Karpas-422 (cell line): Measurements from ENCODE around the gene PATJ. TPM values are rescaled to one million over a fixed set of nuclear protein-coding genes. Genes with fewer than 3 reads are reported as not detected.
"Not testable (repeated sequence)": the region's sequence is repeated elsewhere in the genome, so short reads cannot be mapped to it uniquely, and the experiment has no call there.

ENCODE experiments used
- DNase-seq: peaks from one replicate; pipeline ENCODE4 v3.0.0-alpha.2; 2015
- H2AFZ ChIP-seq: fragments of 200-600 bp; sonication (generic); 2 replicates; pipeline ENCODE4 v1.6.1; 2014; ENCODE audit warnings: antibody characterized with exemption, low read length, mixed read lengths
- H3K27ac ChIP-seq: fragments of 200-600 bp; sonication (generic); 2 replicates; pipeline ENCODE4 v1.5.1; 2014; ENCODE audit warnings: mild to moderate bottlenecking, low read length, moderate library complexity
- H3K27me3 ChIP-seq: fragments of 200-600 bp; sonication (generic); 2 replicates; pipeline ENCODE4 v1.6.1; 2014; ENCODE audit warnings: low read length, mixed read lengths
- H3K36me3 ChIP-seq: fragments of 200-600 bp; sonication (generic); 2 replicates; pipeline ENCODE4 v1.6.1; 2014; ENCODE audit warnings: low read length, mixed read lengths; ENCODE audit not compliant: insufficient read depth
- H3K4me1 ChIP-seq: fragments of 200-600 bp; sonication (generic); 2 replicates; pipeline ENCODE4 v1.6.1; 2014; ENCODE audit warnings: mild to moderate bottlenecking, low read length, mixed read lengths
- H3K4me2 ChIP-seq: fragments of 200-600 bp; sonication (generic); 2 replicates; pipeline ENCODE4 v1.6.1; 2014; ENCODE audit warnings: low read length, low read depth, mild to moderate bottlenecking; ENCODE audit not compliant: poor library complexity, severe bottlenecking
- H3K4me3 ChIP-seq: fragments of 200-600 bp; sonication (generic); 2 replicates; pipeline ENCODE4 v1.5.1; 2014; ENCODE audit warnings: mild to moderate bottlenecking, antibody characterized with exemption, low read length, mixed read lengths
- H3K79me2 ChIP-seq: fragments of 200-600 bp; sonication (generic); 2 replicates; pipeline ENCODE4 v1.6.1; 2014; ENCODE audit warnings: mild to moderate bottlenecking, low read length, mixed read lengths
- H3K9ac ChIP-seq: fragments of 200-600 bp; sonication (generic); 2 replicates; pipeline ENCODE4 v1.6.0; 2014; ENCODE audit warnings: low read length
- H3K9me2 ChIP-seq: fragments of 200-600 bp; sonication (generic), shearing (Covaris generic); replicated peaks from 2 replicates; pipeline ENCODE4 v1.6.0; 2014; ENCODE audit warnings: mild to moderate bottlenecking, low read length, moderate library complexity; ENCODE audit not compliant: insufficient read depth
- H3K9me3 ChIP-seq: fragments of 300-700, 200-600 bp; sonication (generic); 2 replicates; pipeline ENCODE4 v1.6.1; 2014; ENCODE audit warnings: low read length, mixed read lengths
- H4K20me1 ChIP-seq: fragments of 200-600 bp; sonication (generic); 2 replicates; pipeline ENCODE4 v1.6.1; 2014; ENCODE audit warnings: mild to moderate bottlenecking, antibody characterized with exemption, low read length, low read depth; ENCODE audit not compliant: insufficient read depth
- total RNA-seq: library from RNA; depleted of rRNA; stranded (reverse); fragments of >200 nt; shearing (Covaris generic); gene quantifications from 2 replicates; pipeline ENCODE4 v1.2.3, GENCODE V29; 2014; ENCODE audit warnings: low replicate concordance

The PATJ gene
- total RNA-seq, 1 experiment from 2014 or later: not detected

DNA sequence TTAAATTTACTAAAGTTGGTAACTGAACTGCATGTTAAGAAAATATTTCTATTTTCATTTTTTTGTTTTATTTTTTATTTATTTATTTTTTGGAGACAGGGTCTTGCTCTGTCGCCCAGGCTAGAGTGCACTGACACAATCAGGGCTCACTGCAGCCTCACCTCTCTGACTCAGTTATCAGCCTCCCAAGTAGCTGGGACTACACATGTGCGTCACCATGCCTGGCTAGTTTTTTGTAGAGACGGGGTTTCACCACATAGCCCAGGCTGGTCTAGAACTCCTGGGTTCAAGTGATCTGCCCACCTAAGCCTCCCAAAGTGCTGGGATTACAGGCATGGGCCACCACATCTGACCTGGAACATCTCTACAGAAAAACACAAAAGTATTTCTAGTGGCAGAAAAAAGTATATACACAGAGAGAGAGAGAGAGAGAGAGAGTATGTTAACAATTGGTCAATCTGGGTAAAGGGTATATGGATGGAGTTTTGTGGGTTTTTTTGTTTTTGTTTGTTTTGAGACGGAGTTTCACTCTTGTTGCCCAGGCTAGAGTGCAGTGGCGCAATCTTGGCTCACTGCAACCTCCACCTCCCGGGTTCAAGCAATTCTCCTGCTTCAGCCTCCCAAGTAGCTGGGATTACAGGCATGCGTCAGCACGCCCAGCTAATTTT lies 23.1 kb upstream of the PATJ start:
- not testable (repeated sequence) for H4K20me1 ChIP-seq, H2AFZ ChIP-seq, H3K36me3 ChIP-seq, H3K4me3 ChIP-seq, H3K27ac ChIP-seq, H3K9me2 ChIP-seq, DNase-seq, H3K9me3 ChIP-seq, H3K9ac ChIP-seq, H3K27me3 ChIP-seq, H3K4me2 ChIP-seq
- Histone ChIP-seq H3K79me2 (peaks cover 90% of the 10 kb centered on the region), H3K4me1 (peaks cover 13% of the 10 kb centered on the region)

DNA sequence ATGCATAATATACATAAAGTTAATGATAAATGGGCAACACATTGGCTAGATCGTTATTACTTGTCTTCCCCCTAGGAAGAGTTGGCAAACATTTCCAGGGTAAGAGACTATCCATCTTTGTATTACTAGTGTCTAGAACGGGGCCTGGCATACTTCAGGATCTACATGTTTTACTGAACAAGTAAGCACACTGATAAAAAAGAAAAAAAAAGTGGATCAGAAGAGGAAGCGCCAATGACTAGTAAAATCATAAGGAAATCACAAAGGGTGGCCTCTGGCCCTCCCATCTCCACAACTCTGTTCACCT lies 17.8 kb upstream of the PATJ start:
- Histone ChIP-seq H3K4me3 (peak overlapping the region; percentile 96), H2AFZ (peak overlapping the region; percentile 96), H3K4me2 (peak overlapping the region; percentile 96), H3K9ac (peak overlapping the region; percentile 95), H3K27ac (peak overlapping the region; percentile 55), H3K79me2 (peaks cover 53% of the 10 kb centered on the region), H4K20me1 (no peaks in the 10 kb centered on the region), H3K9me2 (no peaks in the 10 kb centered on the region), H3K9me3 (no peaks in the 10 kb centered on the region), H3K4me1 (peaks cover 24% of the 10 kb centered on the region), H3K36me3 (peaks cover 3% of the 10 kb centered on the region; the same call in 1 of the 2 replicates), H3K27me3 (no peaks in the 10 kb centered on the region)
- DNase-seq: peak; percentile 49

DNA sequence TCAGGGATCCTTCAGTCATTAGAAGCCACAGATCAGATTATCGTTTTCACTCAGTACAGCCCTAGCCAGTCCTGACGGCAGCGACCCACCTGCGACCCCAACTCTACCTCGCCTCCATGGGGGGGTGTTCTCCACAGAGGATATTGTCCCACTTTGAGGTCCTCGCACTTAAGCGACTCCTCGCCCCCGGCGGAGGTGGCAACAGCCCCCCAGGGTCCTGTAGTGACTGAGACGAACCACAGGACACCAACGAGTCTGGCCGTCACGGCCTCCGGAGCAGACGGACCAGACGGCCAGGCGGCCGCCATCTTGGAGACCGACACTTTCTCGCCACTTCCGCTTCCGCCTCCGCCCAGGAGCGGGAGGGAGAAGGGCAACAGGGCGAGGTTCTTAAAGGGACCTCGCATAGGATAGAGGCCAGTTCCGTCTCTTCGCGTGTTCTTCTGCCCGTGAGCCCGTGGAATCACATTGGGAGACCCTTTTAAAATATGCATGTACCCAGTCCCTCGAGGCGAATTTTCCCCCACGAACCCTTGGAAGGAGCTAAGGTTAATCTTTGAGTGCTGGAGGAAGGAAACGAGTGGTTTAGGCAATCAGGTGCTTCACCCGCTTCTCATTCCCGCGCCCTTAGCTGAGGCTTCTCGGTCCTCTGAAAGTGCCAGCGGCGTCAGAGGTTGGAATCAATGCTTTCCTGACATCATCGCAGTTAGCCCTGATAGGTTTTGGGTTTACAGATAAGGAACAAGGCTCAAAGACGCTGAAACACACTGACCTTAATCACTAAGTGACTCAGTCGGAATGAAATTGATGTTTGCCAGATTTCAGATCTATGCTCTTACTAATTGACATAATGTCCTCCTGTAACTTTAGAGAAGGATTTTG lies 17.2 kb upstream of the PATJ start, which contains the start of gene TM2D1:
Gene TM2D1, minus strand, starts transcription at position 329 of the 882 bp plus-strand sequence. Its CDS starts 21 bp downstream, at position 308.
- Histone ChIP-seq H2AFZ (peak within 1 kb of the TSS; percentile 96), H3K27ac (peak within 1 kb of the TSS; percentile 55), H3K4me1 (peaks cover 24% of the 10 kb centered on the region), H3K4me2 (peak within 1 kb of the TSS; percentile 96), H3K36me3 (peaks cover 3% of the 10 kb centered on the region; the same call in 1 of the 2 replicates), H3K4me3 (peak within 1 kb of the TSS; percentile 96), H3K9me2 (no peaks in the 10 kb centered on the region), H3K9me3 (no peaks in the 10 kb centered on the region), H3K27me3 (no peaks in the 10 kb centered on the region), H4K20me1 (no peaks in the 10 kb centered on the region), H3K79me2 (peaks cover 48% of the 10 kb centered on the region), H3K9ac (peak within 1 kb of the TSS; percentile 95)
- DNase-seq: peak; percentile 95

DNA sequence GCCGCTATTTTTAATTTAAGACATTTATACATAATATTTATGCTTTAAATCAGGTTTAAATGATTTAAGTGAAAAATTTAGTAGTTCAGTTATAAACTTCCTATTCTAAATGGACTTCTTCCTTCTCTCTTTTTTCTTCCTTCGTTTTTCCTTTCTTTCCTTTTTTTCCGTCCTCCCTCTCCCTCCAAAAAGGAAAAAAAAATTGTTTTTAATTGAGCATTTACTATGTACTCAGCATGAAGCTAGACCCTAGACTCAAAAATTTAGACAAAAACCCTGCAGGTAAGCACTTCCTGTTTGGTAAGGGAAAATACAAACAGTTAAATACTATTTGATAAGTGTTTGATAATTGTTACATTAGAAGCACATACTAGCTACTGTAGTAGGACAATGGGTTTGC lies 14.7 kb upstream of the PATJ start:
- Histone ChIP-seq H2AFZ (no peak overlapping the region), H3K27ac (no peak overlapping the region), H3K79me2 (peaks cover 24% of the 10 kb centered on the region), H3K36me3 (peaks cover under 1% of the 10 kb centered on the region; the same call in 1 of the 2 replicates), H3K4me3 (no peak overlapping the region), H3K9me2 (no peaks in the 10 kb centered on the region), H3K27me3 (no peaks in the 10 kb centered on the region), H3K4me2 (no peak overlapping the region), H4K20me1 (no peaks in the 10 kb centered on the region), H3K9ac (no peak overlapping the region), H3K9me3 (no peaks in the 10 kb centered on the region), H3K4me1 (peaks cover 24% of the 10 kb centered on the region)
- DNase-seq: no peak

DNA sequence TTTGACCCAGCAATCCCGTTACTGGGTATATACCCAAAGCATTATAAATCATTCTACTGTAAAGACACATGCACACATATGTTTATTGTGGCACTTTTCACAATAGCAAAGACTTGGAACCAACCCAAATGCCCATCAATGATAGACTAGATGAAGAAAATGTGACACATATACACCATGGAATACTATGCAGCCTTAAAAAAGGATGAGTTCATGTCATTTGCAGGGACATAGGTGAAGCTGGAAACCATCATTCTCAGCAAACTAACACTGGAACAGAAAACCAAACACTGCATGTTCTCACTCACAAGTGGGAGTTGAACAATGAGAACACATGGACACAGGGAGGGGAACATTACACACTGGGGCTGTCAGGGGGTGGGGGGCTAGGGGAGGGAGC lies 11.6 kb upstream of the PATJ start:
- H3K27me3 ChIP-seq, H3K4me1 ChIP-seq, H2AFZ ChIP-seq, H3K79me2 ChIP-seq, H4K20me1 ChIP-seq, DNase-seq, H3K9ac ChIP-seq, H3K9me2 ChIP-seq, H3K4me3 ChIP-seq, H3K4me2 ChIP-seq, H3K9me3 ChIP-seq, H3K27ac ChIP-seq, H3K36me3 ChIP-seq: not testable (repeated sequence)

DNA sequence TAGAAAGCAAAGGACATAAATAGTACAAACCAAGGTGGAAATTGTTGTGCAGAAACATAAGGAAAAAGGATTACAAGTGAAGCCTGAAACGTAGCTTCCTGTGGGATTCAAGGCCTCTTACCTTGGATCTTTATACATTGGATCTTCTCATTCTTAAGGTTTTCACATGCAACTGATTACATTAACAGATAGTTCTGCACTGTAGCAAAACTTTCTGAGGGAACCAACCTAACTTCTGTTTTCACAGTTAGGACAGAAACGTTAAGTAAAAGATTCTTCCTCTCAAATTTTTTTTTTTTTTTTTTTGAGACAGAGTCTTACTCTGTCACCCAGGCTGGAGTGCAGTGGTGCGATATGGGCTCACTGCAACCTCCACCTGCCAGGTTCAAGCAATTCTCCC lies 9.6 kb upstream of the PATJ start:
- H3K4me3 ChIP-seq: no peak overlapping the region
- no peaks in the 10 kb centered on the region for H3K9me3 ChIP-seq
- H3K27me3 ChIP-seq: no peaks in the 10 kb centered on the region
- no peak overlapping the region for H2AFZ ChIP-seq
- no peaks in the 10 kb centered on the region for H4K20me1 ChIP-seq
- no peaks in the 10 kb centered on the region for H3K4me1 ChIP-seq
- no peak for DNase-seq
- H3K9me2 ChIP-seq: no peaks in the 10 kb centered on the region
- H3K9ac ChIP-seq: no peak overlapping the region
- no peaks in the 10 kb centered on the region for H3K79me2 ChIP-seq
- no peaks in the 10 kb centered on the region for H3K36me3 ChIP-seq
- H3K4me2 ChIP-seq: no peak overlapping the region
- H3K27ac ChIP-seq: no peak overlapping the region

DNA sequence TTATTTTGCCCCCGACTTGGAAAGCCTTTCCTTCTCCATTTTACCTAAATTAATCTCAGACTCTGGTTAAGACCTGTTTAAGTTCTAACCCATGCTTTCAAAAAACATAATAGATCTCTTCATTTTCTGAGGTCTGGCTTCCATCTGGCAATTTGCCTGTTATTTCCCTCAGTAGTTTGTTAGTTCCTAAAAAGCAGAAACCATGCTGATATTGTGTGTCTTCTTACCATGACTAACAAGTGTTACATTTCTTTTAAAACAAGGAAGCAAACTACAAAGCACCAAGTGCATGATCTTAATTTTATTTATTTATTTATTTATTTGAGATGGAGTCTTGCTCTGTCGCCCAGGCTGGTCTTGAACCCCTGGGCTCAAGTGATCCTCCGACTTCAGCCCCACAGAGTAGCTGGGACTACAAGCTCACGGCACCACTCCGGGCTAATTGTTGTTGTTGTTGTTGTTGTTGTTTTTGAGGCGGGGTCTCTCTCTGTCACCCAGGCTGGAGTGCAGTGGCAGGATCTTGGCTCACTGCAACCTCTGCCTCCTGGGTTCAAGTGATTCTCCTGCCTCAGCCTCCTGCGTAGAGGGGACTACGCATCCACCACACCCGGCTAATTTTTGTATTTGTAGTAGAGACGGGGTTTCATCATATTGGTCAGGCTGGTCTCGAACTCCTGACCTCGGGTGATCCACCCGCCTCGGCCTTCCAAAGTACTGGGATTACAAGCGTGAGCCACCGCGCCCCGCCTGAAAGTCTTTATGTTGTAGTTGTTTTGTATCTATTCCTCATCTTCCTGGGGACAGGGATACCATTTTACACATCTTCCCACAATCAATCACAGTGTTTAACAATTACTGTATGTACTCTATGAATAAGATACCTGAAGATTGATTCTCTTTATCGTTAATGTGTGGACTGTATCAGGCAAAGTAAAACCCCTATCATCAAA lies 1.3 kb upstream of the PATJ start:
- Histone ChIP-seq H3K27ac (no peak overlapping the region), H3K9me3 (no peaks in the 10 kb centered on the region), H3K27me3 (no peaks in the 10 kb centered on the region), H3K9me2 (no peaks in the 10 kb centered on the region), H3K4me2 (no peak overlapping the region), H3K4me3 (no peak overlapping the region), H3K9ac (no peak overlapping the region), H3K4me1 (no peaks in the 10 kb centered on the region), H3K36me3 (no peaks in the 10 kb centered on the region), H4K20me1 (no peaks in the 10 kb centered on the region), H3K79me2 (no peaks in the 10 kb centered on the region), H2AFZ (no peak overlapping the region)
- no peak for DNase-seq
